NT2/D1 (cell line): Measurements from ENCODE around the gene CNKSR3.

Experiments used
- SUZ12 ChIP-seq: IDR thresholded peaks from 2 replicates; pipeline ENCODE4 v1.6.1; 2011; ENCODE audit not compliant: insufficient read length, insufficient read depth; ENCODE audit errors: extremely low read depth
- YY1 ChIP-seq: IDR thresholded peaks from 2 replicates; pipeline ENCODE4 v1.6.1; 2011; ENCODE audit not compliant: insufficient read length, insufficient read depth
- ZNF274 ChIP-seq: IDR thresholded peaks from 2 replicates; pipeline ENCODE4 v1.6.1; 2011; ENCODE audit warnings: mild to moderate bottlenecking, low read depth, low read length

- TF ChIP-seq YY1, result no peak
- TF ChIP-seq ZNF274, result no peak
- no peak for TF ChIP-seq SUZ12
Measured at GRCh38 chr6:154406869-154407268, 103.6 kb downstream of the CNKSR3 start.
